H7 (cell line): ENCODE results near the gene CNOT10. TPM values are rescaled to one million over a fixed set of nuclear protein-coding genes. Genes with fewer than 3 reads are reported as not detected.
"Not testable (repeated sequence)": the region's sequence is repeated elsewhere in the genome, so short reads cannot be mapped to it uniquely, and the experiment has no call there.

Experiments used
- DNase-seq: peaks from one replicate; pipeline ENCODE4 v3.0.0; 2012
- H3K27me3 ChIP-seq: 2 replicates; pipeline ENCODE4 v1.6.0; 2011; ENCODE audit warnings: mild to moderate bottlenecking, low read length; ENCODE audit not compliant: control insufficient read depth, insufficient read depth
- H3K36me3 ChIP-seq: replicated peaks from 2 replicates; pipeline ENCODE4 v1.5.1; 2011; ENCODE audit warnings: low read length; ENCODE audit not compliant: control insufficient read depth, insufficient read depth
- H3K4me3 ChIP-seq: 2 replicates; pipeline ENCODE4 v1.5.1; 2011; ENCODE audit warnings: low read depth, mild to moderate bottlenecking, control low read depth, low read length, moderate library complexity; ENCODE audit not compliant: insufficient read depth
- total RNA-seq: library from RNA; depleted of rRNA; stranded (reverse); fragments of >200 nt; shearing (Covaris generic); gene quantifications from 2 replicates; pipeline ENCODE4 v1.2.3, GENCODE V29; 2014

CNOT10 gene
- total RNA-seq, 1 experiment from 2014 or later, result 29.0 TPM

GRCh38 chr3:32673730-32674129 lies 11.3 kb upstream of the CNOT10 start:
- H3K4me3 ChIP-seq, H3K27me3 ChIP-seq, DNase-seq, H3K36me3 ChIP-seq: not testable (repeated sequence)

- no peak overlapping the region for H3K4me3 ChIP-seq
- no peak for DNase-seq
- H3K27me3 ChIP-seq, result no peaks in the 10 kb centered on the region
- no peaks in the 10 kb centered on the region for H3K36me3 ChIP-seq
These were observed 9.8 kb upstream of the CNOT10 start for GRCh38 chr3:32675164-32675563.

GRCh38 chr3:32675650-32676049 lies 9.3 kb upstream of the CNOT10 start:
- no peaks in the 10 kb centered on the region for H3K36me3 ChIP-seq
- H3K4me3 ChIP-seq, result no peak overlapping the region
- no peaks in the 10 kb centered on the region for H3K27me3 ChIP-seq
- no peak for DNase-seq

GRCh38 chr3:32681811-32682210 lies 3.2 kb upstream of the CNOT10 start:
- H3K4me3 ChIP-seq, result no peak overlapping the region
- no peaks in the 10 kb centered on the region for H3K36me3 ChIP-seq
- no peak for DNase-seq
- no peaks in the 10 kb centered on the region for H3K27me3 ChIP-seq

GRCh38 chr3:32684029-32684799 lies 774 bp upstream of the CNOT10 start:
- Histone ChIP-seq H3K36me3 (no peaks in the 10 kb centered on the region), H3K27me3 (no peaks in the 10 kb centered on the region)
- no peak for DNase-seq

GRCh38 chr3:32685543-32686185 lies 676 bp downstream of the CNOT10 start:
- no peaks in the 10 kb centered on the region for H3K36me3 ChIP-seq
- no peaks in the 10 kb centered on the region for H3K27me3 ChIP-seq
- peak overlapping the region; percentile 87 for H3K4me3 ChIP-seq
- no peak for DNase-seq

More at GRCh38 chr3:32684029-32684799, 774 bp upstream of the CNOT10 start:
- H3K4me3 ChIP-seq, result peak overlapping the region; percentile 87

- H3K36me3 ChIP-seq, result no peaks in the 10 kb centered on the region
- no peak for DNase-seq
- peak overlapping the region; percentile 11; the same call in 1 of the 2 replicates for H3K4me3 ChIP-seq
- no peaks in the 10 kb centered on the region for H3K27me3 ChIP-seq
These were observed 1.7 kb downstream of the CNOT10 start for GRCh38 chr3:32686713-32687112.

GRCh38 chr3:32691847-32692246 lies 6.9 kb downstream of the CNOT10 start:
- Histone ChIP-seq H3K36me3 (no peaks in the 10 kb centered on the region), H3K4me3 (no peak overlapping the region), H3K27me3 (no peaks in the 10 kb centered on the region)
- DNase-seq, result no peak

GRCh38 chr3:32696523-32696922 lies 11.5 kb downstream of the CNOT10 start:
- H3K4me3 ChIP-seq, result no peak overlapping the region
- no peaks in the 10 kb centered on the region for H3K27me3 ChIP-seq
- no peak for DNase-seq
- no peaks in the 10 kb centered on the region for H3K36me3 ChIP-seq

GRCh38 chr3:32698506-32698905 lies 13.5 kb downstream of the CNOT10 start:
- H3K36me3 ChIP-seq, result no peaks in the 10 kb centered on the region
- no peak overlapping the region for H3K4me3 ChIP-seq
- DNase-seq, result no peak
- no peaks in the 10 kb centered on the region for H3K27me3 ChIP-seq

- no peaks in the 10 kb centered on the region for H3K27me3 ChIP-seq
- H3K36me3 ChIP-seq, result no peaks in the 10 kb centered on the region
- H3K4me3 ChIP-seq, result no peak overlapping the region
- DNase-seq, result no peak
These were observed 14.4 kb downstream of the CNOT10 start for GRCh38 chr3:32699429-32699828.

- no peak for DNase-seq
- H3K36me3 ChIP-seq, result no peaks in the 10 kb centered on the region
- no peaks in the 10 kb centered on the region for H3K27me3 ChIP-seq
- no peak overlapping the region for H3K4me3 ChIP-seq
These were observed 15.3 kb downstream of the CNOT10 start for GRCh38 chr3:32700244-32700643.

GRCh38 chr3:32703491-32703972 lies 18.5 kb downstream of the CNOT10 start:
- H3K36me3 ChIP-seq, result no peaks in the 10 kb centered on the region
- no peak for DNase-seq
- H3K27me3 ChIP-seq, result no peaks in the 10 kb centered on the region
- H3K4me3 ChIP-seq, result no peak overlapping the region

- Histone ChIP-seq H3K27me3 (no peaks in the 10 kb centered on the region), H3K4me3 (no peak overlapping the region), H3K36me3 (peaks cover 2% of the 10 kb centered on the region)
- DNase-seq, result no peak
These were observed 20.2 kb downstream of the CNOT10 start for GRCh38 chr3:32705232-32705631.

- DNase-seq, result no peak
- Histone ChIP-seq H3K4me3 (no peak overlapping the region), H3K27me3 (no peaks in the 10 kb centered on the region)
These were observed 21.5 kb downstream of the CNOT10 start for GRCh38 chr3:32706348-32707025.

More at GRCh38 chr3:32706348-32707025, 21.5 kb downstream of the CNOT10 start:
- H3K36me3 ChIP-seq, result peaks cover 2% of the 10 kb centered on the region
